HG02884 (cell line): ENCODE results near the gene DDC.
"Not testable (repeated sequence)": the region's sequence is repeated elsewhere in the genome, so short reads cannot be mapped to it uniquely, and the experiment has no call there.

Experiments
- ATAC-seq: cut with Tn5 transposase; IDR thresholded peaks from one replicate; pipeline ENCODE4 v1.9.1; 2021; ENCODE audit warnings: mild to moderate bottlenecking, moderate library complexity; ENCODE audit not compliant: unreplicated experiment

The DDC gene

DNA sequence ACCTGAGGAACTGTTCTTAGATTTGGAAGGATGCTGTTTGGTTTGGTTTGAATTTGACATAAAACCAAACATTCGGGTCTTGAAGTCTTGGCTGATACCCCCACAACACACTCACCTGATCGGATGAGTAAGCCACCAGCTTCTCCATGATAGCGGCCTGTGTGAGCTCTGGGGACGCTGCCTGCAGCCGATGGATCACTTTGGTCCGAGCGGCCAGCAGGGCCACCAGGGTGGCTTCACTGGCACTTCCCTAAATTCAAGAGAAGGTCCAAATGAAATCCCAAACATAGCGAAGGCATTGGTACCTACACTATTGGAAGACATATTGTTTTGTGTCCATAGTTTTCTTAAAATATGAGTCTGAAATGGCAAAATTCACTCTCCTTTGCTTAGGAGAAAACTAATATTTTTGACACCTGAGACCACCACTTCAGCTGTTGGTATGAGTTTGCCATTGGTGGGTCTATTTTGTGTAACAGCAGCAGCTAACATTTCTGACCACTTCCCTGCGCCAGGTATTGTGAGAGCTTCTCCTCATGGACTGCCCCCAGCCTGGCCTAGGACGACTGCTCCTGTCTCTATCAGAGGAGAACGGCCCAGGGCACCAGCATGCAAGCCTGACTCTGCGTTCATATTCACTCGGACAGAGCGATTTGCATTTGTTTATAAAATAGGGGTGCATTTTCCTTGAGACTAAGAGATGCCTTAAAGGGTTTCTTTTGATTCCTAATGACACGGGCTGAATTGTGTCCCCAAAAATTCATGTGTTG, 35.9 kb downstream of the DDC start:
- ATAC-seq: no peak

DNA sequence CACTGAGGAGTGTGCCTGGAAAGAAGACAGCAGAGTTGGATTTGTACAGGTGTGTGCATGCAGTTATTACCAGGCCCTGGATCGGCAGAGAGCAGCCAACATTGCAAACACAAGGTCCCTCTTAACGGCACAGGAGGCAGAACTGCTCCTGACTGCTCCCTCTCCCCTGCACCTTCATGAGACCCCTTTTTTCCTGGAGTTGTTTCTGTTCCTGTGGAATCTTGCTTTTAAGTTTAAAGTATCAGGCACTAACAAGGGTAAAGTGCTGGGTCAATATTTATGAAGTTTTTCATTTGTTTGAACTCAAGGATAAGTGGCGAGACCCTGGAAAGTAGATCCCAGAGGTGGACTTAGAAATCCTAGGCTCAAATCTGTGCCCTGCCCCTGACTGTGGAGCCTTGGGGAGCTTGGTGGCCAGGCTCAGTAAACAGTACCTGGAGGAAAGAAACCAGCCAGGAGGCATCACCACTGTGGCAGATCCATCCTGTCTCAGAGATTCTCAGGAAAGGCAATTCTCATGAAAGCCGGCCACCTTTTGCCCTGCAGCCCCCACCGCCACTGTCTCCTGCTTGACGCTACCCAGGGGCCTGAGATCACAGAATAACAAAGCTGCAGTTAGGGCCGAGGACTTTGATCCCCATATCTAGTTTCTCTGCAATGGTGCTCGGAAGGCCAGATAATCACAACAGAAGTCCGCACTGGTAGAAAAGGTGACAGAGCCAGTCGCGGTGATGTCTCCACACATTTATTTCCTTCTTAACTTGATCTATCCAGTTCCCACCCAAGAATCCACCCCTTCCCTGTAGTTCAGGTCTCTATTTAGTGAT, 36.7 kb downstream of the DDC start:
- ATAC-seq: no peak

DNA sequence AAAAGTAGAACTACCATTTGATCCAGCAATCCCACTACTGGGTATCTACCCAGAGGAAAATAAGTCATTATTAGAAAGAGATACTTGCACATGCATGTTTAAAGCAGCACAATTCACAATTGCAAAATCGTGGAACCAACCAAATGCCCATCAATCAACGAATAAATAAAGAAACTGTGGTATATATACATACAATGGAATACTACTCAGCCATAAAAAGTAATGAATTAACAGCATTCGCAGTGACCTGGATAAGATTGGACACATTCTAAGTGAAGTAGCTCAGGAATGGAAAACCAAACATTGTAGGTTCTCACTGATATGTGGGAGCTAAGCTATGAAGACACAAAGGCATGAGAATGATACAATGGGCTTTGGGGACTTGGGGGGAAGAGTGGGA, 45.9 kb downstream of the DDC start:
- not testable (repeated sequence) for ATAC-seq

DNA sequence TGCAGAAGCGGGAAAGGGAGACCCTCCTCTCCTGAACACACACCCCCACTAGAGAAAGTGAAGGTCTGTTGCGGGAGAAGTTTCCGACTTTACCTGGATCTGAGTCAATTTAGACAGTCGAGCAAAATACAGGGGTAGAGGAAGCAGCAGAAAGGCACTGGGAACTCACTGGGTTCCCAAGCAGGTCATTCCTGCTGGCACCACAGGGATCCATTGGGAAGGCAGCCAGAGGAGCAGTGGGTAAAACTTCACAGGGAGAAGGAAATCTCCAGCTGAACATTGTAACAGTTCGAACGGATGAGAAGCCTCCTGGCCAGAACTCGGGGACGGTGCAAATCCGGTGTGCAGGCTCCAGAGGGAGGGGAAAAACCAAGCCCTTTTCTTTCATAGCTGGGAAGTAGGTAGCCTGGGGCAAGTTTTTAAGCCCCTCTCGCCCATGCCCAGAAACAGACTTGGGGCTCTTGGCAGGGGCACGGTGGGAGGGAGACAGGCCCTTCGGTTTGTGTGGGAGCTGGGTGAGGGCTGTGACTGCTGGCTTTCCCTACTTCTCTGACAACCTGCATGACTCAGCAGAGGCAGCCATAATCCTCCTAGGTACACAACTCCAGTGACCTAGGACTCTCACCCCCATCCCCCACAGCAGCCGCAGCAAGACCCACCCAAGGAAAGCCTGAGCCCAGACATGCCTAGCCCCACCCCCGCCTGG, 51.9 kb downstream of the DDC start:
- no peak for ATAC-seq

DNA sequence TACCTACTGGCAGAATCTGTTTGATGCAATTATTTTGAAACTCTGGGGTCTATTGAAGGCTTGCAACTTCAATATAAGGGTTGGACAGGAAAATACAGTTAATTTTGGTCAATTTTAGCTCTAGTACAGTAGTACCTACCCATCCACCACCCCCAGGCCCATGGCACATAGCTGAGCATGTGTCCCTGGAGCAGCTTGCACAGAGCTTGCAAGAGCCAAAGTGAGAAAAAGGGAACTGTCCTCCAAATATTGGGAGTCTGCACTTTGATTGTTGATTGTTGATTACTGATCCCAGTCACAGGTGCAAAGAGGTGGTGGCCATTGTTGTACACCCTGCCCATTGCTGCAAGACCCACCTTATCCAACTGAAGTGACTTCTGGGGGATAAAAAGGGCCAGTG, 52.8 kb downstream of the DDC start:
- ATAC-seq: no peak

DNA sequence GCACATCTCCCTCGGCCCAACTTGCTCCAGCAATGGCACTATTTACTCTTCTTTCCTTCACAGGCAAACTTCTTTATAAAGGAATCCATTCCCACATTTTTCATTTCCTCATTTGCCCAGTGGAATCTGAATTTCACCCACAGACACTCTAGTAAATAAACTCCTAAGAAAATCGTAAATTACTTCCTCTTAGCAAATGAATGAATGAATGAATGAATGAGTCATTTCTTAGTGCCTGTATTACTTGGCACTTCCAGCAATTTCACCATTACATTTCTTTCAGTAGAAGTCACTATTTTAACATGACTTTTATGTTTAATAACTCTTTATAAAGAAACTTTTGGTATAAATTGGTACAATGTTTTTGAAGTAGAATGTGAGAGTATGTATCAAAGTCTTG, 55.7 kb downstream of the DDC start:
- ATAC-seq: no peak

DNA sequence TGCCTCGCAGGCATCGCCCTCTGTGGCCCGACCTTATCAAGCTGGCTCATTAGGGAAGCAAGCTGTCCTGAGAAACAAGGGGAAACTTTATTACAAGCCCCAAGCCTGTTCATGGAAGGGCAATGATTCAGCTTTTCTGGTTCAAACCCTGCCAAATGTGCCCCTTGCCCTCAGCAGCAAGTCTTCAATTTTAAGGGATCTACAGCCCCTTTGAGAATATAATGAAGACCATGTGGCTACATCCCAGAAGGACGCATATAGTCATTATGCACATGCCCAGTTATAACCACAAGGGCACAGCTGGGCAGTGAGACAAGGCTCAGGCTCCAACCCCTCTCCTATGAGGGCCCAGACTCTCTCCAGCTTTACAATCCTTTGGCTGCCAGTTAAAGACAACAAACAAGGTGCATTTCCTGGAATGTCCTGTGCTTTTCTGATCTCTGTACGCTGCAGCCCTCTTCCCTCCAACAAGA, 56.7 kb downstream of the DDC start:
- ATAC-seq: no peak

DNA sequence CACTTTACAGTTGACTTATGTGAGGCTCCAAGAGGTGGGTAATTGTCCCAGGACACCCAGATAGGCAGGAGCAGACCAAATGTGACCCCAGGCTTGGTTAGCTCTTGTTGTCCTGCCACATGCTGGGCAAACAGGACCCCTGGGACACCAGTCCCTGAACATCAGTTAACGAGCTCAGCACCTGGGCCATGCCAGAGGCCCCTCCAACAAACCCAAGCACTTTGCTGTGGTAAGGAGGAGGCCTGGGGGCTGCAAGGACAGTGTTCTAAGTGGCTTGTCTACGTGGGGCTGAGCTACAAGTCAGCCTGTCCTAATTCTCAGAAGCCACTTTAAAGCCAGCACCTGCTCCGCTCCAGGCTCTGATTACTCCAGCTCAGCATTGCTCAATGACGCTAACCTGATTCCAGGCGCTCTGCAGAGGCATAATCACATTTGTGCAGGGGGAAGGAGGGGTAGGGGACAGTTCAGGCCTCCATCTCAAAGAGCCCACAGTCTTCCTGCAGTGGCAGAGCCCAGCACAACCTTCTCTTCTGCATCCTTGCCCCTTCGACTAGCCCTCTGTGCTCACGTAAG, 57.2 kb downstream of the DDC start:
- ATAC-seq: no peak

DNA sequence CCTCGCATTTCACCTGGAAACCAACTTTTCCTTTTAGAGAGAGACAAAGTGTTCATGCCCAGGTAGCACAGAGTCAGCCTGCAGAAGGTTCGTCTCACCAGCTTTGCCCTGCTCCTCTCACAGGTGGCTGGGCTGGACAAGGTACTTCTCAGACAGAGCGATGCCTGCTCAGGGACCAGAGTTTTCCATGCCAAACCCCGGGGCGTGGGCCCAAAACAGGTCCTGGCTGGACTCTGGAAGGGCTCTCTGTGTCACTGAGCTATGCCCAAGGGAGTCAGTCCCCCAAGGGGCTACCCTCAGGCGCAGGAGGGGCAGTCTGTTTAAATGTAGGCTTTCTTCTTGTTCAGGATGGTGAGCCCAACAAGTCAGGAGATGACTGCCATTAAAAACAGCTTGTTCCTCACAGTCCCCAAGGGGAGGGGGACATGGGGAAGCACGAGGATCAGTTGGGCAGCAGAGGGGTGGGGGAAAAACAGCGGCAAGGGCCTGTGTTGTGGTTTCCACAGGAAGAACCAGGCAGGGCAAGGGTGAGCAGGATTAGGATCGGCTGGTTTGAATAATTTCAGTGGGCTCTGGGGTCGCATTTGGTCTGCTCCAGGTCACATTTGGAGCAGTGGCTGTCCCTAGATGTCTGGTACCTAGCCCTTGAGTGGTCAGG, 59.5 kb downstream of the DDC start:
- ATAC-seq: no peak

DNA sequence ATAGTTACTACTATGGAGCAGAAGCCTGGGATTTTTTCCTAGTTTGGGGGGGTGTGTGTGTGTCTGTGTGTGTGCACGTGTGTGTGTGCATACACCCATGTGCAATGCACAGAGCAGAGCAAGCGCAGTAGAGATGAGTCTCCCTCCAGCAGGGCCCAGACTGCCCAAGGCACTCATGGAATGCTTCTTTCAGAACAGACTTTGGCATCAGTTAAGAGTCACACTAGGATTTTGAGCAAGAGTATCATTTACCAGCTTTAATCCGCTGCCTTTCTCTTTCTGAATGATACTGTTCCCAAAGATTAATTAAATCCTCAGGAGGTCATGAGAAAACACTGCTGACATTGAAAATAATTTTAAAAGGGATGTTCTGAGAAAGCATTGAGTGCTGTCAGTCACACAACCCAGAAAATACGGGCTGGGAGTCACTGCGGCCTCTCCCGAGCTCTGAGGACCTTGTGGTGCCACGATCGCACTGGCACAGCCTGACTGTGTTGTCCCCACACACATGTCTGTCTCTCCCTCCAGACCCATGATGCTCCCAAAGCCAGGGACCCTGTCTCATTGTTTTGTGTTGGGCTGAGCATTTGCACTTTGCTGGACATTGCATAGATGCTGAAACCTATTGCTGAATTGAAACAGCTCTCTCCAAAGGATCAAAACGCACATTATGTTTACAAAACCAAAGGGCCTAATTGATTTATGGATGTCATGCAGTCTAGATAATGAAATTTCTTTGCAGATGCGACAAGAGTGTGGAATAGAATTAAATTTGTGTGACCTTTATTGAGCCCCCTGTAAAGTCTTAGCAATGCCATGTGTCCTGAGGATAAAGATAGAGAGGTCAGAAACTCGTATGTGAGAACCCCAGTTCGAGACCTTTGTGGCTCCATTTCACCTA, 60.3 kb downstream of the DDC start:
- no peak for ATAC-seq

DNA sequence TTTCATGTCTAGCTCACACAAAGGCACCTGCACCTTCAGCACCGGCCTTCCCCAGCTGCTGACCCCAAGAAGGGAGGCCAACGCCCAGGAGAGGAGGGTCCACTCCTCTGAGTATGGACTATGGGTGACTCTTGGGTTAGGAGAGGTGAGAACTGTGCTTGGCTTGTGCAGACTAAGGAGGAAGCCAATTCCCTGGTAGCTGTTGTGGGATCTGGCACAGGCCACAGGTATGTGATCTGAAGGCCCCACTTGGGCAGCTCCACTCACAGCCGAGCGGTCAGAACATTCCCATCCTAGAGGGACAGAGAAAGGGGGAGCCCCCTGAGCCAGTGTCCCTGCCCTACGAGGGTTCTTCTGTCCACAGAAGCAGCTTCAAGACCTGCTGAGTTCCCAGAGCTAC, 62.3 kb downstream of the DDC start:
- ATAC-seq: no peak

DNA sequence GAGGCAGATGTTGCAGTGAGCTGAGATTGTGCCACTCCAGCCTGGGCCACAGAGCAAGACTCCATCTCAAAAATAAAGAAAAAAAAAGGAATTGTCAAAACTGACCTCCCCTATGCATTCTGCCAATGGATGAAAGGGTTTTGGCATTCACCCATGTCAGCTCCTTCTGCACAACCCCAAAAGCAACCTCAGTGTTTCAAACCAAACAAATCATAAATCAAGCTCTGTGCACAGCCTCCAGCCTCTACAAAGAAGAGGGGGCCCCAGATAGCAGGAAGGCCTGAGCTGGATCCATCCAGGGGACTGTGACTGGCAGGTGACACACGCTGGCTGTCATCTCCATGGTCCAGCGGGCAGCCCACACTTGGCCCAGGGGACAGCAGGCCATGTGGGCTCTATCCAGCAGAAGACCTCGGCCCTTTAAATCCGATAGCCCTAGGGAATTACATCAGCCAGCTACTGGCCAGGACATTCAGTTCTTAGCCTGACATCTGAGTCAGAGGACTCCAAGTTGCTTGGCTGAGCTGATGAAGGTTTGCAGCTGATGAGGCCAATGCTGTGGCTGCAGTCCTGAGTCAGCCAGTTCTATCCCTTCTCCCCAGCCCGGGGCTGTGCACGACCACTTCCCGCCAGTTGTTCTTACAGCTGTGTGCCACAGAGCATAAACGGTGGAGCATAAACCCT, 63.1 kb downstream of the DDC start:
- no peak for ATAC-seq

DNA sequence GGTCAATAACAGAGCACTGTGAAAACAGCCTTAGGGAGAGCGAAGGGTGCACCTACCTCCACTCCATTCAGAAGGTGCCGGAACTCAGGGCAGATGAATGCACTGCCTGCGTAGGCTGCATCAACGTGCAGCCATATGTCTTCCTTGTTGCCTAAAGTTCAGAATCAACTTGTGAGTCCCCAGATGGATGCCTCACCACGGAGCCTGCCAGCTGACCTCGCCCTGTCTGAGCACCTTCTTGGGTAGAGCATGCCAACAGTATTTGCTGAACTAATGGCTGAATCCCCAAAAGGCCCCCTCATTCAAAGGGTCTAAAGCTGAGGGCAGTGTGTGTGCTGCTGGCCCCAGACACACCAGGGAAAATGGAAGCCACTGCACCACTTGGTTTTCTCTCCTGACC, 66.1 kb downstream of the DDC start:
- ATAC-seq: no peak

DNA sequence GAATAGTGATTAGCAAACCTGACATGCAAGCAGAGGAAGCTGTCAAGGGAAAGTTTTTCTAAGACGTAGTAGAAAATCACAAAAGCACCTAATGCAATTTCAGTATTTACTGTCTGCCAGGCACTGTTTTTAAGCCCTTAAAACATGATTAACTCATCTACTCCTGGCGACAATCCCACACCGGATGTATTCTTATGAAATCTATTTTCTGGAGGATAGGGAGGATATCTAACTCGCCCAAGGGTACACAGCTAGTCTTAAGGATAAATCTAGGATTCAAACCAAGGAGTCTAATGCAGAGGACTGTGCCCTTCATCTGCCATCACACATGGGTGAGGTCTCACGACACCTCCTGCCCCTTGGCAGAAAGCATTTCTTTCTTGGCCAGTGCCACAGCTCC, 67.2 kb downstream of the DDC start:
- ATAC-seq: no peak

DNA sequence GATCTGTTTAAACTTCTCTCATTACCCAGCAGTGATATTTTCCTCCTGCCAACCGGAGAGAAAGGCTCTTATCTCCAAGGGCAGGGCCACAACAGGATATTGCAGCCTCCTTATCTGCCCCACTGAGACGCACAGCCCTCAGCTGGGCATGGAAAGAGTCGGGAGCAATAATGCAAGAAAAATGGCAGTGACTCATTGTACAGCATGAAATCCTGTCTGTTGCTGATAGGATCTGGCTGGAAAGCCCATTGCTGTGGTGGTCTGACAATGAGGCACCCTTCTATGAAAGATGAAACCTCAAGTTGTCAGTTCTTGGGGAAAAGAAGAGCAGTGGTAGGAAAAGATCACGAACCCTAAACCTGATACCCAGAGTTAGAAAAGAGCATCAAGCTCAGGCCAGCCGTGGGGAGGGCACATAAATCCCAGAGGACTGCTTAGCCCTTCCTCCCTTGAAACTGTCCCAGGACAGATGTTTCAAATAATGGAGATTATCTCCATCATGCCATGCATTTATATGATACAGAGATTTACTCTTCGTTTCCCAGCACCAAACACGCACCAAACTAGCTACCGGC, 68.0 kb downstream of the DDC start:
- no peak for ATAC-seq

DNA sequence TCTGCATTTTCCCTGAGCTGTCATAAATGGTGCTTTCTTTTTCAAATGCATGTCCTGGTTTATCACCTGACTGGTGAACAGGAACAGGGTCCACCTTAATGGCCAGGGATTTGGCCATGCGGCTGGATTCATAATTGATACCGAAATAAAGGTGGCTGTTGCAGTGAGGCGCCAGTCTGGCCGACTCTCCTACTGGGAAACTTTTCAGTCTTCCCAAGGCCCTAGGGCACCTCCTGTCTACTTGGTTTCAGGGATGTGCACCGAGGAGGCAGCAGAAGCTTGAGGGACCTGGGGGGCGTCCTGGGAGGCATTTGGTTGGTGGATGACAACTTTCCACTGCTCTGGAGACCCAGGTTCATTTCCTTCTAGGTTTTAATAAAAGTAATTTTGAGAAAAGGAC, 68.6 kb downstream of the DDC start:
- ATAC-seq: no peak

DNA sequence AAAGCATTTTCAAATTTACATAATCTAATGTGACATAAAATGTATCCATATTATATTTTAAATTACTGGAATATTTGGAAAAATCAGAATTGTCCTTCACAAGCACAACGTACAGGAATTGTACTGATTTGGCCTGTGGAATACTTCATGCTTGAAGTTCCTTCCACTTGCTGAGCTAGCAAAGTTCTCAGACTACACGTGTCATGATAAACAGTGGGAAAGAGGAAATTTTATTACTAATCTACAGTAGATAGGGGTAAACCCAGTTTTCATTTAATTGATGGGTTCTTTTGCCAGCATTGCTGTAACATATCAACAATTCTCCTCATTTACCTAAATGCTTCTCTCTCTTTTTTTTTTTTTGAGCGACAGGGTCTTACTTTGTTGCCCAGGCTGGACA, 69.5 kb downstream of the DDC start:
- no peak for ATAC-seq

DNA sequence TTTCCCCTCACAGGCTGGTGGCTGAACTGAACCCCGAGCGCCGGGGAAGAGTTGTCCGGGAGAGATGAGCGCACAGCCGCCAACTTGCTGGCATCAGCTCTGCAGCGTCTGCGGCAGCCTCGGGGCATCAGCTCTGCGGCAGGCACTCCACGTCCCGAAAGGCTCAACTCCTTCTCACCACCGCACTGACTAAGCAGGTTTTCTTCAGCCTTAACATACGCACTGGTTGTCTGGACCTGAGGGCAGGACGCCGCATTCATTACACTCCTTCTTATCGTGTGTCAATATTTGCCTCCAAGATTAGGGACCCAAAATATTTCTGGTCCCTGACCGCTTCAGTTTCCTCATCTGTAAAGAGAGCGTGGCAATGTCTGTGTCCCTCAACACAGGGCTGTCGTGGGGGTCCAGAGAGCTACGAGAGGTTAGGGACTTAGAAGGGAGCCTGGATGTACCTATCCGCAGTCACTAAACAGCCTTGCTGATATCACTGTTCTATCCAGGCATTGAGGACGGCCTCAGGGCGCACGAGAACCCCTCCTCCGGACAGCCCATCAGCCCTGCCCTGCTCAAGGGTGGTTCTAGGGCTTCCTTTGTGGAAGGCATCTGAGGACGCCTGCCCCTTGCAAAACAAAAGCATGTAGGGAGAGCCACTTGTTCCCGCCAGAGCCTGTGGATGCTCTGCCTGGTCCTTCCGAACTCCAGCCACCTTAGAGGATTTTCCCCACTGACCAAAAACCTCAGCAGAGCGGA, 72.3 kb downstream of the DDC start:
- no peak for ATAC-seq
